ENCODE results near the gene ZC3H13.
A peak's percentile ranks its signal among the peaks of the same experiment; 100 is the strongest.

The ZC3H13 gene

GRCh38 chr13:46062185-46062584, 9.6 kb upstream of the ZC3H13 start:
- DNase-seq, result peak; percentile 82

GRCh38 chr13:46059405-46059804, 6.9 kb upstream of the ZC3H13 start:
- DNase-seq, result no peak

- no peak for DNase-seq
Measured at GRCh38 chr13:46058268-46058667, 5.7 kb upstream of the ZC3H13 start.

- DNase-seq, result peak; percentile 65
Measured at GRCh38 chr13:46057256-46058015, 4.9 kb upstream of the ZC3H13 start.

GRCh38 chr13:46053162-46054012, 841 bp upstream of the ZC3H13 start:
- DNase-seq, result no peak

- no peak for DNase-seq
Measured at GRCh38 chr13:46051968-46052318, 603 bp downstream of the ZC3H13 start.

- no peak for DNase-seq
Measured at GRCh38 chr13:46050771-46051170, 1.8 kb downstream of the ZC3H13 start.

- DNase-seq, result no peak
Measured at GRCh38 chr13:46045424-46045823, 7.1 kb downstream of the ZC3H13 start.

GRCh38 chr13:46043647-46044046, 8.9 kb downstream of the ZC3H13 start:
- no peak for DNase-seq

GRCh38 chr13:46041419-46041839, 11.1 kb downstream of the ZC3H13 start:
- DNase-seq, result peak; percentile 85

GRCh38 chr13:46040763-46041162, 11.8 kb downstream of the ZC3H13 start:
- no peak for DNase-seq

GRCh38 chr13:46039411-46040182, 12.9 kb downstream of the ZC3H13 start:
- DNase-seq, result peak; percentile 49

- DNase-seq, result no peak
Measured at GRCh38 chr13:46038296-46038695, 14.2 kb downstream of the ZC3H13 start.

- DNase-seq, result no peak
Measured at GRCh38 chr13:46035066-46035465, 17.5 kb downstream of the ZC3H13 start.

- no peak for DNase-seq
Measured at GRCh38 chr13:46032341-46032740, 20.2 kb downstream of the ZC3H13 start.

GRCh38 chr13:46031581-46032263, 20.8 kb downstream of the ZC3H13 start:
- DNase-seq, result no peak

GRCh38 chr13:46025157-46025556, 27.4 kb downstream of the ZC3H13 start:
- no peak for DNase-seq

GRCh38 chr13:46022481-46022880, 30.1 kb downstream of the ZC3H13 start:
- no peak for DNase-seq

GRCh38 chr13:46016216-46016615, 36.3 kb downstream of the ZC3H13 start:
- DNase-seq, result no peak

GRCh38 chr13:46015366-46015765, 37.2 kb downstream of the ZC3H13 start:
- peak; percentile 21 for DNase-seq

- DNase-seq, result no peak
Measured at GRCh38 chr13:46012404-46012803, 40.1 kb downstream of the ZC3H13 start.

- DNase-seq, result peak; percentile 14
Measured at GRCh38 chr13:46010148-46010547, 42.4 kb downstream of the ZC3H13 start.

- no peak for DNase-seq
Measured at GRCh38 chr13:46008631-46009030, 43.9 kb downstream of the ZC3H13 start.

Data from fibroblast of skin of right biceps (primary cell).